Measurements from ENCODE around the gene LECT2.

Gene LECT2

GRCh38 chr5:135930029-135930948 lies 24.5 kb downstream of the LECT2 start:
- no peak for DNase-seq (ENCODE audit: low read depth in 1 of 2, low spot score in 1 of 2)
- Histone ChIP-seq H3K27ac (replicated peaks) (no peak overlapping the region), H3K27me3 (ENCODE audit: insufficient read depth, poor library complexity, severe bottlenecking) (no peaks in the 10 kb centered on the region), H3K4me3 (replicated peaks; ENCODE audit: insufficient read depth, low read length) (no peak overlapping the region)
- TF ChIP-seq REST (IDR thresholded peaks at IDR 0.05; ENCODE audit: insufficient replicate concordance, low read depth) (no peak), POLR2AphosphoS5 (IDR thresholded peaks at IDR 0.05; ENCODE audit: low read depth) (no peak), SPI1 (IDR thresholded peaks at IDR 0.05; ENCODE audit: borderline replicate concordance, low read depth) (no peak), CTCF (IDR thresholded peaks at IDR 0.05; ENCODE audit: insufficient read depth, low read length) (no peak), GABPA (IDR thresholded peaks at IDR 0.05; ENCODE audit: low read depth) (no peak)

- no peak for TF ChIP-seq GABPA (IDR thresholded peaks at IDR 0.05; ENCODE audit: low read depth)
- no peak for TF ChIP-seq CTCF (IDR thresholded peaks at IDR 0.05; ENCODE audit: insufficient read depth, low read length)
- TF ChIP-seq REST (IDR thresholded peaks at IDR 0.05; ENCODE audit: insufficient replicate concordance, low read depth) = no peak
- no peak for TF ChIP-seq SPI1 (IDR thresholded peaks at IDR 0.05; ENCODE audit: borderline replicate concordance, low read depth)
- no peak for TF ChIP-seq POLR2AphosphoS5 (IDR thresholded peaks at IDR 0.05; ENCODE audit: low read depth)
- no peak for DNase-seq (ENCODE audit: low read depth in 1 of 2, low spot score in 1 of 2)
- H3K27ac ChIP-seq (replicated peaks) = no peak overlapping the region
Measured at GRCh38 chr5:135921388-135921787, 33.4 kb downstream of the LECT2 start.

GRCh38 chr5:135920199-135920598 lies 34.6 kb downstream of the LECT2 start:
- H3K27ac ChIP-seq (replicated peaks) = no peak overlapping the region
- H3K4me3 ChIP-seq (replicated peaks; ENCODE audit: insufficient read depth, low read length) = no peak overlapping the region
- TF ChIP-seq CTCF (IDR thresholded peaks at IDR 0.05; ENCODE audit: insufficient read depth, low read length) = no peak
- no peak for TF ChIP-seq SPI1 (IDR thresholded peaks at IDR 0.05; ENCODE audit: borderline replicate concordance, low read depth)
- no peak for TF ChIP-seq POLR2AphosphoS5 (IDR thresholded peaks at IDR 0.05; ENCODE audit: low read depth)
- no peak for TF ChIP-seq GABPA (IDR thresholded peaks at IDR 0.05; ENCODE audit: low read depth)
- TF ChIP-seq REST (IDR thresholded peaks at IDR 0.05; ENCODE audit: insufficient replicate concordance, low read depth) = no peak
- DNase-seq (ENCODE audit: low read depth in 1 of 2, low spot score in 1 of 2) = no peak
- no peaks in the 10 kb centered on the region for H3K27me3 ChIP-seq (ENCODE audit: insufficient read depth, poor library complexity, severe bottlenecking)

More at GRCh38 chr5:135921388-135921787, 33.4 kb downstream of the LECT2 start:
- Histone ChIP-seq H3K4me3 (replicated peaks; ENCODE audit: insufficient read depth, low read length) (no peak overlapping the region), H3K27me3 (ENCODE audit: insufficient read depth, poor library complexity, severe bottlenecking) (no peaks in the 10 kb centered on the region)
